HEK293 (cell line): ENCODE measurements around the gene PRR14L.
"Not testable (repeated sequence)": the region's sequence is repeated elsewhere in the genome, so short reads cannot be mapped to it uniquely, and the experiment has no call there.

ENCODE experiments used
- CTCF ChIA-PET: fragments of 350-600 bp; formaldehyde crosslinking; extraction: SDS; loops from one replicate; lab custom pipeline; 2021; ENCODE audit warnings: antibody characterized with exemption; lab: Yijun Ruan, JAX
- POLR2A ChIA-PET: fragments of 300-600 bp; formaldehyde crosslinking; extraction: SDS; loops from one replicate; lab custom pipeline; 2020; ENCODE audit warnings: antibody characterized with exemption, inconsistent platforms; lab: Yijun Ruan, JAX
- H3K27ac ChIP-seq: fragments of 200-500 bp; sonication (Bioruptor generic); 2 replicates; pipeline ENCODE4 v1.5.1; 2014; ENCODE audit warnings: low read depth, low read length, control low read depth, inconsistent platforms; ENCODE audit errors: extremely low read depth
- H3K36me3 ChIP-seq, 2 experiments: fragments of 200-500 bp in 1 of 2; sonication (Bioruptor generic) in 1 of 2; 1 replicate in 1 of 2; 2 replicates in 1 of 2; pipeline ENCODE4 v1.5.1; 2014 to 2017; ENCODE audit warnings: inconsistent platforms in 2 of 2, low read length in 2 of 2; ENCODE audit not compliant: control insufficient read depth in 2 of 2, insufficient read depth in 1 of 2
- H3K4me1 ChIP-seq: fragments of 200-500 bp; sonication (Bioruptor generic); 2 replicates; pipeline ENCODE4 v1.5.1; 2014; ENCODE audit warnings: mild to moderate bottlenecking, low read length, inconsistent platforms; ENCODE audit not compliant: control insufficient read depth, insufficient read depth
- H3K4me3 ChIP-seq: 2 replicates; pipeline ENCODE4 v1.5.1; 2011; ENCODE audit warnings: low read depth, mild to moderate bottlenecking, control low read depth, low read length, moderate library complexity
- H3K9me3 ChIP-seq: fragments of 200-500 bp; sonication (Bioruptor generic); 2 replicates; pipeline ENCODE4 v1.5.1; 2014; ENCODE audit warnings: low read depth, low read length, inconsistent platforms; ENCODE audit not compliant: control insufficient read depth, insufficient read depth
- HOXA7 ChIP-seq: sonication (generic); formaldehyde crosslinking; IDR thresholded peaks from 2 replicates; pipeline ENCODE4 v1.8.1; 2022; ENCODE audit warnings: missing genetic modification reagents, borderline replicate concordance
- KLF1 ChIP-seq: fragments of 450-650 bp; formaldehyde crosslinking; IDR thresholded peaks from 2 replicates; pipeline ENCODE4 v1.5.1; 2016; ENCODE audit warnings: missing biosample characterization, missing genetic modification characterization
- KLF10 ChIP-seq: fragments of 450-650 bp; IDR thresholded peaks from 2 replicates; pipeline ENCODE4 v1.5.1; 2018; ENCODE audit warnings: missing biosample characterization, mild to moderate bottlenecking, missing genetic modification characterization
- KLF8 ChIP-seq: fragments of 450-650 bp; formaldehyde crosslinking; IDR thresholded peaks from 2 replicates; pipeline ENCODE4 v1.5.1; 2016; ENCODE audit warnings: missing biosample characterization, missing genetic modification characterization
- SP7 ChIP-seq: fragments of 450-650 bp; formaldehyde crosslinking; IDR thresholded peaks from 2 replicates; pipeline ENCODE4 v1.5.1; 2016; ENCODE audit warnings: missing biosample characterization, missing genetic modification characterization
- YY1 ChIP-seq: fragments of 450-650 bp; formaldehyde crosslinking; IDR thresholded peaks from 2 replicates; pipeline ENCODE4 v1.5.1; 2018; ENCODE audit warnings: missing biosample characterization, missing genetic modification characterization
- ZBTB1 ChIP-seq: fragments of 450-650 bp; formaldehyde crosslinking; IDR thresholded peaks from 2 replicates; pipeline ENCODE4 v1.5.1; 2016; ENCODE audit warnings: missing biosample characterization, missing genetic modification characterization
- ZBTB17 ChIP-seq: fragments of 450-650 bp; formaldehyde crosslinking; IDR thresholded peaks from 2 replicates; pipeline ENCODE4 v1.5.1; 2016; ENCODE audit warnings: missing biosample characterization, missing genetic modification characterization
- ZBTB7A ChIP-seq: fragments of 450-650 bp; formaldehyde crosslinking; IDR thresholded peaks from 2 replicates; pipeline ENCODE4 v1.5.1; 2016; ENCODE audit warnings: low read depth, missing biosample characterization, missing genetic modification characterization
- ZEB2 ChIP-seq: fragments of 450-650 bp; formaldehyde crosslinking; IDR thresholded peaks from 2 replicates; pipeline ENCODE4 v1.5.1; 2016; ENCODE audit warnings: missing biosample characterization, missing genetic modification characterization
- ZFHX2 ChIP-seq: fragments of 450-650 bp; formaldehyde crosslinking; conservative IDR thresholded peaks from 2 replicates; pipeline ENCODE4 v1.5.1; 2016; ENCODE audit warnings: missing biosample characterization, missing genetic modification characterization
- ZNF157 ChIP-seq: fragments of 450-650 bp; formaldehyde crosslinking; IDR thresholded peaks from 2 replicates; pipeline ENCODE4 v1.5.1; 2016; ENCODE audit warnings: missing biosample characterization, missing genetic modification characterization
- ZNF184 ChIP-seq: fragments of 450-650 bp; IDR thresholded peaks from 2 replicates; pipeline ENCODE4 v1.5.1; 2018; ENCODE audit warnings: missing biosample characterization, mild to moderate bottlenecking, missing genetic modification characterization
- ZNF2 ChIP-seq: fragments of 450-650 bp; formaldehyde crosslinking; IDR thresholded peaks from 2 replicates; pipeline ENCODE4 v1.5.1; 2016; ENCODE audit warnings: missing biosample characterization, missing genetic modification characterization
- ZNF366 ChIP-seq: fragments of 450-650 bp; formaldehyde crosslinking; conservative IDR thresholded peaks from 2 replicates; pipeline ENCODE4 v1.5.1; 2016; ENCODE audit warnings: missing biosample characterization, missing genetic modification characterization
- ZNF629 ChIP-seq: fragments of 450-650 bp; formaldehyde crosslinking; IDR thresholded peaks from 2 replicates; pipeline ENCODE4 v1.5.1; 2017; ENCODE audit warnings: missing biosample characterization, missing genetic modification characterization
- ZNF76 ChIP-seq: fragments of 450-650 bp; formaldehyde crosslinking; IDR thresholded peaks from 2 replicates; pipeline ENCODE4; 2016; ENCODE audit warnings: low read depth, missing biosample characterization, missing genetic modification characterization, borderline replicate concordance
- ZNF792 ChIP-seq: fragments of 450-650 bp; formaldehyde crosslinking; IDR thresholded peaks from 2 replicates; pipeline ENCODE4 v1.5.1; 2016; ENCODE audit warnings: missing biosample characterization, missing genetic modification characterization
- ZSCAN16 ChIP-seq: fragments of 450-650 bp; formaldehyde crosslinking; IDR thresholded peaks from 2 replicates; pipeline ENCODE4 v1.5.1; 2016; ENCODE audit warnings: missing biosample characterization, missing genetic modification characterization
- ZSCAN23 ChIP-seq: fragments of 450-650 bp; formaldehyde crosslinking; IDR thresholded peaks from 2 replicates; pipeline ENCODE4 v1.5.1; 2016; ENCODE audit warnings: missing biosample characterization, missing genetic modification characterization
- ZXDB ChIP-seq: fragments of 450-650 bp; formaldehyde crosslinking; IDR thresholded peaks from 2 replicates; pipeline ENCODE4 v1.5.1; 2016; ENCODE audit warnings: missing biosample characterization, missing genetic modification characterization
- TF ChIP-seq, protein P1 (sequence below): fragments of 450-650 bp; formaldehyde crosslinking; IDR thresholded peaks from 2 replicates; pipeline ENCODE4; 2016; ENCODE audit warnings: missing biosample characterization, missing genetic modification characterization
- TF ChIP-seq, protein P2 (sequence below): fragments of 450-650 bp; formaldehyde crosslinking; IDR thresholded peaks from 2 replicates; pipeline ENCODE4 v1.5.1; 2017; ENCODE audit warnings: missing biosample characterization, missing genetic modification characterization
- TF ChIP-seq, protein P3 (sequence below): fragments of 450-650 bp; formaldehyde crosslinking; IDR thresholded peaks from 2 replicates; pipeline ENCODE4 v1.5.1; 2016; ENCODE audit warnings: missing biosample characterization, missing genetic modification characterization
- TF ChIP-seq, protein P4 (sequence below): fragments of 450-650 bp; formaldehyde crosslinking; IDR thresholded peaks from 2 replicates; pipeline ENCODE4 v1.5.1; 2017; ENCODE audit warnings: missing biosample characterization, mild to moderate bottlenecking, missing genetic modification characterization, moderate library complexity
- TF ChIP-seq, protein P5 (sequence below): fragments of 450-650 bp; formaldehyde crosslinking; IDR thresholded peaks from 2 replicates; pipeline ENCODE4 v1.5.1; 2016; ENCODE audit warnings: missing biosample characterization, missing genetic modification characterization

PRR14L gene

DNA sequence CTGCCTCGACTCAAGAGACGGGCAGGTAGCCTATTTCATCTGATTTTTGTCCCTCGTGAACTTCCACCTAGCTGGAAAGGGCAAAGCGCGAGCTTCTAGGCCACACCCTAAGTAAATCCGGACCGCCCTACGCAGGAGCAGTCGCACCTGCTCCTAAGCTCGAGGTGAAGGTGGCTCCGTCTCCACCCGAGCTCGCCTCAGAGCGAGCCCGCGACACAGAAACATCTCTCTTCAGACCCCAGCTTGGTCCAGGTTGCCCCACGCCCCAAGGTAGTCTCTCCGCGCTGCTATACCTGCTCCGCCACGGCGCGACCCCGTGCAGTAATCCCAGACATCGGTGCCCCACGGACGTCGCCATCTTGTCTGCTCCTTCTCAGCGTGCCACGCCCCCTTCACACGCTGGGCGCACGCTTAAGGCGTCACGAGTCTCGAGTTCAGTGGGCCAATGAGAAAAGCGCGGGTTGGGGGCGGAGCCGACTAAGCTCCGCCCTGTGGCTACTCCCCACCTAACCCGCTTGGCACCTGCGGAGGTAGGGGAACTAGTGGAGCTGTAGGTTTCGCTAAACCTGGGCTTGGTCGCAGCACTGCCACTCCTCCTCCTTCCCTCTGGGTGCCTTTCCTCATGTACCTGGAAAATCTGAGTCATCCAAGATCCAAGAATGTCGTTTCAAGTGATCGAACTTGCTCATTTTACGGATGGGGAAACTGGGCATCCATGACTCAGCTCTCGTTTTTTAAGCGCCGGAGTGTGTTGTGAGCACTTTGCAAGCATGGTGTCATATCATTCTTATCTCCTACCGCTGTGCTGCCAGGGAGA, 87.9 kb downstream of the PRR14L start, which contains the start of gene PISD (continued):
- TF ChIP-seq, protein P1, sequence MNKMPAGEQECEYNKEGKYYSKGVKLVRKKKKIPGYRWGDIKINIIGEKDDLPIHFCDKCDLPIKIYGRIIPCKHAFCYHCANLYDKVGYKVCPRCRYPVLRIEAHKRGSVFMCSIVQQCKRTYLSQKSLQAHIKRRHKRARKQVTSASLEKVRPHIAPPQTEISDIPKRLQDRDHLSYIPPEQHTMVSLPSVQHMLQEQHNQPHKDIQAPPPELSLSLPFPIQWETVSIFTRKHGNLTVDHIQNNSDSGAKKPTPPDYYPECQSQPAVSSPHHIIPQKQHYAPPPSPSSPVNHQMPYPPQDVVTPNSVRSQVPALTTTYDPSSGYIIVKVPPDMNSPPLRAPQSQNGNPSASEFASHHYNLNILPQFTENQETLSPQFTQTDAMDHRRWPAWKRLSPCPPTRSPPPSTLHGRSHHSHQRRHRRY (tag by site-specific recombination) = no peak
- TF ChIP-seq KLF10 (peak; percentile 95), ZSCAN23 (tag by site-specific recombination) (no peak), ZSCAN16 (tag by site-specific recombination) (peak; percentile 96), HOXA7 (CRISPR knock-in tag) (no peak), ZNF157 (tag by site-specific recombination) (no peak), ZBTB1 (tag by site-specific recombination) (no peak), ZNF2 (tag by site-specific recombination) (no peak), ZBTB7A (tag by site-specific recombination) (no peak), ZEB2 (tag by site-specific recombination) (no peak), YY1 (tag by site-specific recombination) (peak; percentile 92)
- TF ChIP-seq, protein P2, sequence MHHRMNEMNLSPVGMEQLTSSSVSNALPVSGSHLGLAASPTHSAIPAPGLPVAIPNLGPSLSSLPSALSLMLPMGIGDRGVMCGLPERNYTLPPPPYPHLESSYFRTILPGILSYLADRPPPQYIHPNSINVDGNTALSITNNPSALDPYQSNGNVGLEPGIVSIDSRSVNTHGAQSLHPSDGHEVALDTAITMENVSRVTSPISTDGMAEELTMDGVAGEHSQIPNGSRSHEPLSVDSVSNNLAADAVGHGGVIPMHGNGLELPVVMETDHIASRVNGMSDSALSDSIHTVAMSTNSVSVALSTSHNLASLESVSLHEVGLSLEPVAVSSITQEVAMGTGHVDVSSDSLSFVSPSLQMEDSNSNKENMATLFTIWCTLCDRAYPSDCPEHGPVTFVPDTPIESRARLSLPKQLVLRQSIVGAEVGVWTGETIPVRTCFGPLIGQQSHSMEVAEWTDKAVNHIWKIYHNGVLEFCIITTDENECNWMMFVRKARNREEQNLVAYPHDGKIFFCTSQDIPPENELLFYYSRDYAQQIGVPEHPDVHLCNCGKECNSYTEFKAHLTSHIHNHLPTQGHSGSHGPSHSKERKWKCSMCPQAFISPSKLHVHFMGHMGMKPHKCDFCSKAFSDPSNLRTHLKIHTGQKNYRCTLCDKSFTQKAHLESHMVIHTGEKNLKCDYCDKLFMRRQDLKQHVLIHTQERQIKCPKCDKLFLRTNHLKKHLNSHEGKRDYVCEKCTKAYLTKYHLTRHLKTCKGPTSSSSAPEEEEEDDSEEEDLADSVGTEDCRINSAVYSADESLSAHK (tag by site-specific recombination) = 0 out of 2 replicates have a peak, but pooled peaks have one; percentile 10

DNA sequence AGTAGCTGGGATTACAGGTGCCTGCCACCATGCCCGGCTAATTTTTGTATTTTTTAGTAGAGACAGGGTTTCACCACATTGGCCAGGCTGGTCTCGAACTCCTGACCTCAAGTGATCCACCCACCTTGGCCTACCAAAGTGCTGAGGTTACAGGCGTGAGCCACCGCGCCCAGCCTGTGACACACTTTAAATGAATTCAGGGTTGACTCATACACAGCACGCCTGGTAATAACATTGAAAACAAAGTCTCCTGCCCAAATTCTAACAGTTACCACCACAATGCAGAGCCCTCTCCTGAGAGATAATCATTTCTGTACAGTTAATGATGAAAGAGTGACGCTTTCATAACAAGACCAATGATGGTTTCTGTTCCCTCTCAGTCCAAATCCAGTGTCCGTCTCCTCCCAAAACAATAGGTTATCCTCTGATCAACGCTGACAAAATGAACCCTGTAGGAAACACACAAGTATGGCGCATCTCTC, 89.0 kb downstream of the PRR14L start:
- not testable (repeated sequence) for H3K4me1 ChIP-seq, H3K9me3 ChIP-seq, H3K36me3 ChIP-seq, H3K27ac ChIP-seq
- CTCF ChIA-PET = interaction anchor here (0.5 to 9.3 kb wide), 8 partner anchors 14 to 606 kb away, joined by 3 to 126 read pairs (median 4); no protein-coding TSS in a partner anchor
- H3K4me3 ChIP-seq = peak overlapping the region; percentile 94
- peak; percentile 14; the same call in 1 of the 2 replicates for TF ChIP-seq ZNF76
- TF ChIP-seq, protein P3, sequence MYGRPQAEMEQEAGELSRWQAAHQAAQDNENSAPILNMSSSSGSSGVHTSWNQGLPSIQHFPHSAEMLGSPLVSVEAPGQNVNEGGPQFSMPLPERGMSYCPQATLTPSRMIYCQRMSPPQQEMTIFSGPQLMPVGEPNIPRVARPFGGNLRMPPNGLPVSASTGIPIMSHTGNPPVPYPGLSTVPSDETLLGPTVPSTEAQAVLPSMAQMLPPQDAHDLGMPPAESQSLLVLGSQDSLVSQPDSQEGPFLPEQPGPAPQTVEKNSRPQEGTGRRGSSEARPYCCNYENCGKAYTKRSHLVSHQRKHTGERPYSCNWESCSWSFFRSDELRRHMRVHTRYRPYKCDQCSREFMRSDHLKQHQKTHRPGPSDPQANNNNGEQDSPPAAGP (tag by site-specific recombination) = peak; percentile 89
- TF ChIP-seq SP7 (tag by site-specific recombination) = peak; percentile 41; the same call in 1 of the 2 replicates
- peak; percentile 69; the same call in 1 of the 2 replicates for TF ChIP-seq KLF1 (tag by site-specific recombination)
- peak; percentile 26; the same call in 1 of the 2 replicates for TF ChIP-seq KLF8
- 0 out of 2 replicates have a peak, but pooled peaks have one; percentile 30 for TF ChIP-seq ZNF366
- TF ChIP-seq ZNF629 (tag by site-specific recombination) = peak; percentile 51
- TF ChIP-seq, protein P4, sequence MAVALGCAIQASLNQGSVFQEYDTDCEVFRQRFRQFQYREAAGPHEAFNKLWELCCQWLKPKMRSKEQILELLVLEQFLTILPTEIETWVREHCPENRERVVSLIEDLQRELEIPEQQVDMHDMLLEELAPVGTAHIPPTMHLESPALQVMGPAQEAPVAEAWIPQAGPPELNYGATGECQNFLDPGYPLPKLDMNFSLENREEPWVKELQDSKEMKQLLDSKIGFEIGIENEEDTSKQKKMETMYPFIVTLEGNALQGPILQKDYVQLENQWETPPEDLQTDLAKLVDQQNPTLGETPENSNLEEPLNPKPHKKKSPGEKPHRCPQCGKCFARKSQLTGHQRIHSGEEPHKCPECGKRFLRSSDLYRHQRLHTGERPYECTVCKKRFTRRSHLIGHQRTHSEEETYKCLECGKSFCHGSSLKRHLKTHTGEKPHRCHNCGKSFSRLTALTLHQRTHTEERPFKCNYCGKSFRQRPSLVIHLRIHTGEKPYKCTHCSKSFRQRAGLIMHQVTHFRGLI (tag by site-specific recombination) = peak; percentile 55; the same call in 1 of the 2 replicates
- TF ChIP-seq, protein P5, sequence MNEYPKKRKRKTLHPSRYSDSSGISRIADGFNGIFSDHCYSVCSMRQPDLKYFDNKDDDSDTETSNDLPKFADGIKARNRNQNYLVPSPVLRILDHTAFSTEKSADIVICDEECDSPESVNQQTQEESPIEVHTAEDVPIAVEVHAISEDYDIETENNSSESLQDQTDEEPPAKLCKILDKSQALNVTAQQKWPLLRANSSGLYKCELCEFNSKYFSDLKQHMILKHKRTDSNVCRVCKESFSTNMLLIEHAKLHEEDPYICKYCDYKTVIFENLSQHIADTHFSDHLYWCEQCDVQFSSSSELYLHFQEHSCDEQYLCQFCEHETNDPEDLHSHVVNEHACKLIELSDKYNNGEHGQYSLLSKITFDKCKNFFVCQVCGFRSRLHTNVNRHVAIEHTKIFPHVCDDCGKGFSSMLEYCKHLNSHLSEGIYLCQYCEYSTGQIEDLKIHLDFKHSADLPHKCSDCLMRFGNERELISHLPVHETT (tag by site-specific recombination) = peak; percentile 36; the same call in 1 of the 2 replicates
- peak; percentile 59; the same call in 1 of the 2 replicates for TF ChIP-seq ZNF792 (tag by site-specific recombination)
- TF ChIP-seq ZFHX2 (tag by site-specific recombination) = peak; percentile 53
- peak; percentile 46; the same call in 1 of the 2 replicates for TF ChIP-seq ZNF184 (tag by site-specific recombination)
- TF ChIP-seq ZBTB17 = peak; percentile 88
- 0 out of 2 replicates have a peak, but pooled peaks have one; percentile 28 for TF ChIP-seq ZXDB
- POLR2A ChIA-PET = interaction anchor here (0.9 to 3.6 kb wide), 10 partner anchors 8 to 309 kb away, joined by 3 to 39 read pairs (median 12); partner anchors contain the start of gene DEPDC5
